ENCODE data around the gene MTUS2.

- TF ChIP-seq CTCF (conservative IDR thresholded peaks at IDR 0.05 in 1 of 2, IDR thresholded peaks at IDR 0.05 in 1 of 2; ENCODE audit: extremely low read depth in 1 of 2, insufficient read depth in 1 of 2, low read depth in 1 of 2, low read length in 2 of 2) (no peak), EZH2 (IDR thresholded peaks at IDR 0.05; ENCODE audit: borderline replicate concordance, low read length) (no peak)
Observed at GRCh38 chr13:29421118-29421517, 601.0 kb downstream of the MTUS2 start.

All from mammary epithelial cell (primary cell).